Measurements from ENCODE around the gene DHX29. TPM values are rescaled to one million over a fixed set of nuclear protein-coding genes. Genes with fewer than 3 reads are reported as not detected.

The DHX29 gene
- total RNA-seq, 1 experiment from 2014 or later = 30.3 TPM

- peak overlapping the region; percentile 34 for H3K4me2 ChIP-seq (ENCODE audit: insufficient read depth, insufficient read length, low read length)
- H3K4me1 Mint-ChIP-seq = peaks cover 22 to 29% of the 10 kb centered on the region in 2 experiments
Measured at GRCh38 chr5:55222092-55222984, 85.2 kb downstream of the DHX29 start.

More at GRCh38 chr5:55222092-55222984, 85.2 kb downstream of the DHX29 start:
- no peaks in the 10 kb centered on the region for H3K9me3 ChIP-seq (ENCODE audit: control insufficient read depth, low read depth, low read length)
- no peak overlapping the region for H4K8ac ChIP-seq (replicated peaks; ENCODE audit: insufficient read length, low read depth, low read length)
- no peaks in the 10 kb centered on the region for H3K79me1 ChIP-seq (ENCODE audit: insufficient read depth, low read depth, low read length, poor library complexity, severe bottlenecking)
- H4K5ac ChIP-seq (ENCODE audit: insufficient read length, low read depth, low read length) = no peak overlapping the region
- no peaks in the 10 kb centered on the region; a peak in 1 of 7 replicates for H3K36me3 Mint-ChIP-seq (ENCODE audit: insufficient read depth in 1 of 3, low read depth in 3 of 3)
- TF ChIP-seq CTCF (conservative IDR thresholded peaks at IDR 0.05) = no peak
- no peaks in the 10 kb centered on the region for H3K4me1 ChIP-seq (ENCODE audit: insufficient read depth, low read length)
- H3K27ac Mint-ChIP-seq = no peak overlapping the region
- H2BK5ac ChIP-seq (ENCODE audit: insufficient read length, low read length) = no peak overlapping the region
- no peak overlapping the region for H3K4ac ChIP-seq (ENCODE audit: low read depth, low read length)
- DNase-seq = no peak
- H3K23me2 ChIP-seq (ENCODE audit: insufficient read length, low read depth, low read length, poor library complexity, severe bottlenecking) = peaks cover 6% of the 10 kb centered on the region
- H3K23ac ChIP-seq (ENCODE audit: insufficient read length, low read depth, low read length) = no peak overlapping the region
- no peak overlapping the region for H3T11ph ChIP-seq (ENCODE audit: low read length)
- peaks cover 2 to 13% of the 10 kb centered on the region in 2 experiments; a peak in 3 of 5 replicates for H3K9me3 Mint-ChIP-seq
- peaks cover 64% of the 10 kb centered on the region for H3K27me3 ChIP-seq (ENCODE audit: insufficient read depth, low read length)
- H3K27me3 Mint-ChIP-seq (ENCODE audit: low read depth) = peaks cover 97% of the 10 kb centered on the region
- H3K9ac ChIP-seq (ENCODE audit: extremely low read depth, insufficient read length, low read length) = no peak overlapping the region
- H3K56ac ChIP-seq (ENCODE audit: insufficient read length, low read depth, low read length) = no peak overlapping the region
- no peak overlapping the region for H2AFZ ChIP-seq (ENCODE audit: low read length)
- no peak overlapping the region for H3K27ac ChIP-seq (ENCODE audit: insufficient read length, low read depth, low read length)
- H2AK5ac ChIP-seq (ENCODE audit: insufficient read length, low read length) = no peak overlapping the region
- H2BK20ac ChIP-seq (ENCODE audit: low read depth, low read length, poor library complexity, severe bottlenecking) = no peak overlapping the region
- no peaks in the 10 kb centered on the region for H4K20me1 ChIP-seq (ENCODE audit: control insufficient read depth, insufficient read depth, insufficient read length)
- peak overlapping the region; percentile 22 to 52 for H3K4me3 Mint-ChIP-seq
- H2BK15ac ChIP-seq (ENCODE audit: low read depth, low read length) = no peak overlapping the region
- H3K14ac ChIP-seq (ENCODE audit: insufficient read depth, low read length) = no peak overlapping the region
- no peaks in the 10 kb centered on the region for H3K79me2 ChIP-seq (ENCODE audit: insufficient read depth, low read length)
- H3K18ac ChIP-seq (ENCODE audit: insufficient read length, low read depth, low read length) = no peak overlapping the region
- whole genome bisulfite sequencing (ENCODE audit: extremely low coverage, insufficient read length, low lambda C conversion rate) = no CpG with 5 or more reads among the region's 30 CpGs
- no peak overlapping the region for H4K91ac ChIP-seq (ENCODE audit: insufficient read length, low read depth, low read length)
- H2BK12ac ChIP-seq (ENCODE audit: insufficient read length, low read depth, low read length) = no peak overlapping the region
- H2BK120ac ChIP-seq (ENCODE audit: low read depth, low read length, poor library complexity, severe bottlenecking) = no peak overlapping the region

All from H9 (cell line).